Thoracic aorta (tissue), 2 donors: ENCODE data around the gene TUNAR. TPM values are rescaled to one million over a fixed set of nuclear protein-coding genes. Genes with fewer than 3 reads are reported as not detected.

Experiments used
- ATAC-seq: fragments of 150-250 bp; one replicate; pipeline ENCODE4 v1.8.0; 2017; ENCODE audit warnings: low read depth; ENCODE audit not compliant: insufficient number of reproducible peaks, low FRiP score
- DNase-seq: peaks from one replicate; pipeline ENCODE4 v3.0.0-alpha.2; 2020; ENCODE audit warnings: low spot score
- H3K27ac ChIP-seq, 2 donors: fragments of 200-600 bp; sonication (generic); 1 replicate in 1 of 2; 2 replicates in 1 of 2; pipeline ENCODE4 v1.5.1; 2016; ENCODE audit warnings: mild to moderate bottlenecking in 2 of 2, moderate library complexity in 2 of 2
- H3K27me3 ChIP-seq: fragments of 200-600 bp; sonication (generic); replicated peaks from 2 replicates; pipeline ENCODE4 v1.6.0; 2016; ENCODE audit warnings: mild to moderate bottlenecking; ENCODE audit not compliant: insufficient read depth
- H3K36me3 ChIP-seq: fragments of 200-600 bp; sonication (generic); one replicate; pipeline ENCODE4 v1.5.1; 2016
- H3K4me1 ChIP-seq, 2 donors: fragments of 200-600 bp; sonication (generic); 1 replicate in 1 of 2; 2 replicates in 1 of 2; pipeline versions ENCODE4 v1.5.1 to v1.6.0; 2016; ENCODE audit warnings: low read depth in 2 of 2, mild to moderate bottlenecking in 1 of 2; ENCODE audit not compliant: control insufficient read depth in 1 of 2
- H3K4me3 ChIP-seq: fragments of 200-600 bp; sonication (generic); 2 replicates; pipeline ENCODE4 v1.5.1; 2016; ENCODE audit warnings: mild to moderate bottlenecking
- H3K9me3 ChIP-seq: fragments of 200-600 bp; sonication (generic); 2 replicates; pipeline ENCODE4 v1.5.1; 2016
- CTCF ChIP-seq: fragments of 200-600 bp; sonication (generic); IDR thresholded peaks from one replicate; pipeline ENCODE4 v1.5.1; 2019; ENCODE audit warnings: antibody characterized with exemption
- total RNA-seq, 2 donors: library from RNA; depleted of rRNA; stranded (reverse); fragments of >200 nt; gene quantifications; one replicate each; pipeline versions ENCODE4 v1.1.0 to v1.2.3, GENCODE V29; 2016

The TUNAR gene
- total RNA-seq, 2 donors from 2014 or later, result not detected

- H3K4me3 ChIP-seq, result no peak overlapping the region
- DNase-seq (no peak), ATAC-seq (no peak)
- peaks cover 10 to 11% of the 10 kb centered on the region in 2 donors for H3K4me1 ChIP-seq
- H3K27me3 ChIP-seq, result no peaks in the 10 kb centered on the region
- TF ChIP-seq CTCF, result no peak
- H3K9me3 ChIP-seq, result no peaks in the 10 kb centered on the region
- no peak overlapping the region for H3K27ac ChIP-seq
- no peaks in the 10 kb centered on the region for H3K36me3 ChIP-seq
Measured at GRCh38 chr14:95855606-95856005, 21.0 kb upstream of the TUNAR start.

- no peak overlapping the region for H3K4me3 ChIP-seq
Measured at GRCh38 chr14:95857275-95857674, 19.4 kb upstream of the TUNAR start.

GRCh38 chr14:95858893-95859292 is 17.7 kb upstream of the TUNAR start:
- DNase-seq (no peak), ATAC-seq (no peak)
- no peak for TF ChIP-seq CTCF
- Histone ChIP-seq H3K4me3 (no peak overlapping the region), H3K27ac (no peak overlapping the region), H3K36me3 (no peaks in the 10 kb centered on the region), H3K9me3 (no peaks in the 10 kb centered on the region), H3K4me1 (peaks cover 10 to 11% of the 10 kb centered on the region in 2 donors), H3K27me3 (no peaks in the 10 kb centered on the region)

More at GRCh38 chr14:95857275-95857674, 19.4 kb upstream of the TUNAR start:
- no peaks in the 10 kb centered on the region for H3K9me3 ChIP-seq
- ATAC-seq (peak; percentile 27), DNase-seq (no peak)
- no peak for TF ChIP-seq CTCF
- no peak overlapping the region for H3K27ac ChIP-seq
- H3K36me3 ChIP-seq, result no peaks in the 10 kb centered on the region
- H3K27me3 ChIP-seq, result no peaks in the 10 kb centered on the region
- H3K4me1 ChIP-seq, result peaks cover 10 to 11% of the 10 kb centered on the region in 2 donors

- Histone ChIP-seq H3K4me1 (peaks cover 5 to 6% of the 10 kb centered on the region in 2 donors), H3K27me3 (no peaks in the 10 kb centered on the region), H3K9me3 (no peaks in the 10 kb centered on the region), H3K27ac (no peak overlapping the region), H3K36me3 (no peaks in the 10 kb centered on the region), H3K4me3 (no peak overlapping the region)
- DNase-seq (no peak), ATAC-seq (no peak)
- TF ChIP-seq CTCF, result no peak
Measured at GRCh38 chr14:95862243-95862642, 14.4 kb upstream of the TUNAR start.

- TF ChIP-seq CTCF, result no peak
Measured at GRCh38 chr14:95863295-95863694, 13.3 kb upstream of the TUNAR start.

More at GRCh38 chr14:95863295-95863694, 13.3 kb upstream of the TUNAR start:
- DNase-seq (no peak), ATAC-seq (no peak)
- Histone ChIP-seq H3K27me3 (no peaks in the 10 kb centered on the region), H3K9me3 (no peaks in the 10 kb centered on the region), H3K27ac (no peak overlapping the region), H3K36me3 (no peaks in the 10 kb centered on the region), H3K4me1 (no peaks in the 10 kb centered on the region), H3K4me3 (no peak overlapping the region)
